HCT116 (cell line): Measurements from ENCODE around the gene NMS. TPM values are rescaled to one million over a fixed set of nuclear protein-coding genes. Genes with fewer than 3 reads are reported as not detected.

ENCODE experiments used
- ATAC-seq: fragments of 200-7000 bp; cut with Tn5 transposase; 2 replicates; pipeline ENCODE4 v1.9.1; 2020; ENCODE audit warnings: mild to moderate bottlenecking, moderate library complexity
- BruUV-seq: library from RNA; stranded (reverse); fragments of 400-500 nt; replicated peaks from 2 replicates; lab custom pipeline; 2021; lab: Mats Ljungman, UMichigan
- CTCF ChIA-PET: fragments of 300-600 bp; sonication (Branson Sonifier 250); formaldehyde crosslinking; loops from one replicate; lab custom pipeline; 2021; ENCODE audit warnings: antibody characterized with exemption; lab: Charles Lee
- POLR2A ChIA-PET: fragments of 300-600, 350-600 bp; sonication (Branson Sonifier 250); formaldehyde crosslinking; loops from one replicate; lab custom pipeline; 2021; ENCODE audit warnings: antibody characterized with exemption; lab: Charles Lee
- RAD21 ChIA-PET, 2 experiments: fragments of 300-600 bp; sonication (Branson Sonifier 250); formaldehyde crosslinking; loops; one replicate each; lab custom pipeline; 2023; ENCODE audit warnings: low total read pairs in 2 of 2; ENCODE audit not compliant: uncharacterized antibody in 2 of 2, unreplicated experiment in 2 of 2, low non-redundant PET in 1 of 2; lab: Charles Lee
- DNase-seq: peaks from one replicate; pipeline ENCODE4 v3.0.0-alpha.2; 2010; ENCODE audit warnings: low read depth, low spot score
- H2AFZ ChIP-seq: fragments of 200-600 bp; shearing (Covaris generic), sonication (generic); 2 replicates; pipeline ENCODE4 v1.6.1; 2017; ENCODE audit warnings: low read depth, mixed run types, mixed read lengths, antibody characterized with exemption, low read length; ENCODE audit not compliant: poor library complexity, severe bottlenecking
- H3K27ac ChIP-seq: 2 replicates; pipeline ENCODE4 v1.5.1; 2012; ENCODE audit warnings: low read depth, low read length
- H3K27me3 ChIP-seq: fragments of 200-600 bp; sonication (generic); 2 replicates; pipeline ENCODE4 v1.6.1; 2016; ENCODE audit warnings: mixed run types, low read length, mixed read lengths; ENCODE audit not compliant: insufficient read depth
- H3K36me3 ChIP-seq, 2 experiments: fragments of 200-500 bp in 1 of 2; fragments of 200-600 bp in 1 of 2; sonication (Bioruptor generic) in 1 of 2; sonication (generic) in 1 of 2; 2 replicates each; pipeline versions ENCODE4 v1.5.1 to v1.6.1; 2014 to 2016; ENCODE audit warnings: low read length in 2 of 2, inconsistent platforms in 1 of 2, mixed read lengths in 1 of 2, mixed run types in 1 of 2; ENCODE audit not compliant: insufficient read depth in 2 of 2, control insufficient read depth in 1 of 2
- H3K4me1 ChIP-seq, 2 experiments: fragments of 200-600 bp in 1 of 2; sonication (generic) in 1 of 2; 2 replicates each; pipeline versions ENCODE4 v1.5.1 to v1.6.1; 2012 to 2017; ENCODE audit warnings: low read length in 2 of 2, inconsistent platforms in 1 of 2, mild to moderate bottlenecking in 1 of 2, mixed read lengths in 1 of 2, mixed run types in 1 of 2, moderate library complexity in 1 of 2; ENCODE audit not compliant: insufficient read depth in 2 of 2, control insufficient read depth in 1 of 2
- H3K4me2 ChIP-seq: fragments of 200-600 bp; sonication (generic); 2 replicates; pipeline ENCODE4 v1.6.1; 2017; ENCODE audit warnings: mixed run types, low read length, mixed read lengths
- H3K4me3 ChIP-seq, 2 experiments: fragments of 200-600 bp in 1 of 2; sonication (generic) in 1 of 2; replicated peaks in 1 of 2; 2 replicates each; pipeline ENCODE4 v1.5.1; 2011 to 2016; ENCODE audit warnings: low read length in 2 of 2, control low read depth in 1 of 2, low read depth in 1 of 2, mild to moderate bottlenecking in 1 of 2, mixed read lengths in 1 of 2, mixed run types in 1 of 2
- H3K79me2 ChIP-seq: fragments of 200-600 bp; sonication (generic); 2 replicates; pipeline ENCODE4 v1.6.1; 2017; ENCODE audit warnings: mild to moderate bottlenecking, mixed run types, low read length, moderate library complexity, mixed read lengths; ENCODE audit not compliant: insufficient read depth
- H3K9ac ChIP-seq: fragments of 200-600 bp; sonication (generic); 2 replicates; pipeline ENCODE4 v1.6.1; 2016; ENCODE audit warnings: low read length, mixed read lengths
- H3K9me2 ChIP-seq: fragments of 200-600 bp; sonication (generic), shearing (Covaris generic); 2 replicates; pipeline ENCODE4 v1.6.1; 2017; ENCODE audit warnings: mixed run types, mild to moderate bottlenecking, moderate library complexity; ENCODE audit not compliant: insufficient read depth
- H3K9me3 ChIP-seq, 2 experiments: fragments of 200-500 bp in 1 of 2; fragments of 200-600 bp in 1 of 2; sonication (Bioruptor generic) in 1 of 2; sonication (generic) in 1 of 2; 2 replicates each; pipeline ENCODE4 v1.6.1; 2014 to 2017; ENCODE audit warnings: low read length in 2 of 2, mixed read lengths in 2 of 2, inconsistent platforms in 1 of 2, low read depth in 1 of 2, mild to moderate bottlenecking in 1 of 2, mixed run types in 1 of 2, moderate library complexity in 1 of 2; ENCODE audit not compliant: control insufficient read depth in 1 of 2, insufficient read depth in 1 of 2
- H4K20me1 ChIP-seq: fragments of 200-600 bp; sonication (generic), shearing (Covaris generic); 2 replicates; pipeline ENCODE4 v1.6.1; 2017; ENCODE audit warnings: mixed run types, mild to moderate bottlenecking, moderate library complexity; ENCODE audit not compliant: insufficient read depth
- CBX3 ChIP-seq: IDR thresholded peaks from 2 replicates; pipeline ENCODE4 v1.6.1; 2012; ENCODE audit warnings: low read depth
- CTCF ChIP-seq, 3 experiments: fragments of 200-600 bp in 1 of 3; sonication (generic) in 1 of 3; IDR thresholded peaks in 2 of 3; conservative IDR thresholded peaks in 1 of 3; 2 replicates each; pipeline ENCODE4 v1.5.1; 2012 to 2017; ENCODE audit warnings: low read depth in 2 of 3, low read length in 2 of 3, antibody characterized with exemption in 1 of 3, borderline replicate concordance in 1 of 3, control low read depth in 1 of 3, mild to moderate bottlenecking in 1 of 3, mixed read lengths in 1 of 3, mixed run types in 1 of 3, moderate library complexity in 1 of 3; ENCODE audit not compliant: insufficient read depth in 1 of 3
- EGR1 ChIP-seq: IDR thresholded peaks from 2 replicates; pipeline ENCODE4 v1.6.1; 2012; ENCODE audit warnings: low read depth
- EZH2 ChIP-seq: fragments of 200-600 bp; sonication (generic); IDR thresholded peaks from 2 replicates; pipeline ENCODE4 v1.6.1; 2017; ENCODE audit warnings: antibody characterized with exemption, mixed run types
- EZH2phosphoT487 ChIP-seq: fragments of 200-600 bp; IDR thresholded peaks from 2 replicates; pipeline ENCODE4 v1.6.1; 2018; ENCODE audit warnings: antibody characterized with exemption, borderline replicate concordance
- FOSL1 ChIP-seq: IDR thresholded peaks from 2 replicates; pipeline ENCODE4 v1.6.1; 2012; ENCODE audit warnings: low read depth
- JUND ChIP-seq: IDR thresholded peaks from 2 replicates; pipeline ENCODE4 v1.6.1; 2012
- POLR2AphosphoS5 ChIP-seq: IDR thresholded peaks from 2 replicates; pipeline ENCODE4 v1.6.1; 2011; ENCODE audit warnings: mild to moderate bottlenecking, low read depth, low read length, moderate library complexity
- RAD21 ChIP-seq: IDR thresholded peaks from 2 replicates; pipeline ENCODE4 v1.6.1; 2012; ENCODE audit warnings: low read depth, mild to moderate bottlenecking
- SP1 ChIP-seq: IDR thresholded peaks from 2 replicates; pipeline ENCODE4 v1.6.1; 2012; ENCODE audit warnings: low read depth
- TCF7L2 ChIP-seq: IDR thresholded peaks from 2 replicates; pipeline ENCODE4 v1.7.0; 2011; ENCODE audit warnings: borderline replicate concordance, inconsistent platforms; ENCODE audit not compliant: insufficient read depth, insufficient read length; ENCODE audit errors: extremely low read depth
- YY1 ChIP-seq: IDR thresholded peaks from 2 replicates; pipeline ENCODE4 v1.6.1; 2011; ENCODE audit warnings: low read length, low read depth, moderate library complexity, mild to moderate bottlenecking; ENCODE audit not compliant: insufficient replicate concordance; ENCODE audit errors: extremely low read depth
- ZNF274 ChIP-seq: fragments of 200-500 bp; sonication (Bioruptor generic); IDR thresholded peaks from 2 replicates; pipeline ENCODE4 v1.6.1; 2014; ENCODE audit warnings: mild to moderate bottlenecking, low read depth, low read length, inconsistent platforms
- intact Hi-C: fragments of 100-400 bp; cut with micrococcal nuclease; formaldehyde crosslinking; loops from 2 replicates; pipeline ENCODE4 v1.10.0; 2022
- total RNA-seq: library from RNA; stranded (reverse); gene quantifications from one replicate; pipeline ENCODE4 v1.2.1, GENCODE V29; 2021; ENCODE audit not compliant: unreplicated experiment

The NMS gene
- total RNA-seq, 1 experiment from 2014 or later, result not detected

DNA sequence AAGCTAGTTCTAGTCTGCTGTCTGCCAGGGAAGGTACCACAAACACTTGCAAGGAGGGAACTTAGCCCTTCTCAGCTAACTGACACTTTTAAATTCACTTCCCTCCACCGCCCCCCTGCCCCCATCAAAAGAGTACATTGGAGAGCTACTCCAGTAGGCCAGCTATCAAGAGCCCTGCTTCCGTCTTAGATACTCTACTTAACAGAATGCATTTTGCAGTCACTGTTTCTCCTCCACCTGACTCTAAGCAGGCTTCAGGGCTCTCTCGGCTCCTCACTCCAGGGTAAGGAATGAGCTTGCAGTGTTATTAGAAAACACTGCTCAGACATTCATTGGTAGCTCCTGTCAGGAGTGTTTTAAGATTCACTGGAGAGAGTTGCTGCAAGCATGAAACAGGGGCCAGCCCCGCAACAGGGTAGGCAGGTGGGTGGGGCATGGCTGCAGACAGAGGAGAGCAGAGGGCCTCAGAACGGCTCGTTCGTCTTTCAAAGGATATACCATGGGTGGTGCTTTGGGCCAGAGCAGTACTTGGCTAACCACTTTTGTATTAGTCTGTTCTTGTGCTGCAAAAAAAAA lies 57.2 kb downstream of the NMS start:
- Histone ChIP-seq H3K4me1 (no peaks in the 10 kb centered on the region), H3K9me3 (no peaks in the 10 kb centered on the region), H3K9me2 (no peaks in the 10 kb centered on the region), H3K27me3 (no peaks in the 10 kb centered on the region), H4K20me1 (no peaks in the 10 kb centered on the region), H2AFZ (no peak overlapping the region), H3K4me3 (no peak overlapping the region), H3K27ac (no peak overlapping the region), H3K9ac (no peak overlapping the region), H3K36me3 (no peaks in the 10 kb centered on the region), H3K79me2 (no peaks in the 10 kb centered on the region), H3K4me2 (no peak overlapping the region)
- ATAC-seq, result no peak
- TF ChIP-seq ZNF274, result no peak
- TF ChIP-seq EGR1, result no peak
- no peak for TF ChIP-seq CTCF (IDR thresholded peaks at IDR 0.05 in 2 of 3, conservative IDR thresholded peaks at IDR 0.05 in 1 of 3; ENCODE audit: borderline replicate concordance in 1 of 3, insufficient read depth in 1 of 3, low read depth in 2 of 3, low read length in 2 of 3)
- no peak for TF ChIP-seq POLR2AphosphoS5
- no peak for TF ChIP-seq EZH2phosphoT487
- no peak for TF ChIP-seq YY1
- no peak for TF ChIP-seq EZH2
- TF ChIP-seq CBX3, result no peak
- no peak for TF ChIP-seq FOSL1
- no peak for TF ChIP-seq JUND
- no peak for TF ChIP-seq SP1
- TF ChIP-seq RAD21, result no peak
- no peak for TF ChIP-seq TCF7L2
- CTCF ChIA-PET, result no interaction called here
- RAD21 ChIA-PET, result no interaction called here
- no TSS peak for BruUV-seq
- intact Hi-C loops, result no loop called here
- DNase-seq, result no peak
- POLR2A ChIA-PET, result no interaction called here
